HG03520 (cell line): ENCODE data around the gene FAM177B.
"Not testable (repeated sequence)": the region's sequence is repeated elsewhere in the genome, so short reads cannot be mapped to it uniquely, and the experiment has no call there.

Experiments used
- ATAC-seq: cut with Tn5 transposase; IDR thresholded peaks from one replicate; pipeline ENCODE4 v1.9.1; 2021; ENCODE audit warnings: mild to moderate bottlenecking, moderate library complexity; ENCODE audit not compliant: unreplicated experiment

The FAM177B gene

GRCh38 chr1:222739465-222739864 is 2.5 kb downstream of the FAM177B start:
- no peak for ATAC-seq

- no peak for ATAC-seq
These were observed 2.9 kb downstream of the FAM177B start for GRCh38 chr1:222739929-222740328.

GRCh38 chr1:222741630-222742457 is 4.8 kb downstream of the FAM177B start:
- ATAC-seq: not testable (repeated sequence)

GRCh38 chr1:222749927-222750326 is 12.9 kb downstream of the FAM177B start:
- no peak for ATAC-seq

GRCh38 chr1:222750651-222751050 is 13.6 kb downstream of the FAM177B start:
- ATAC-seq: peak; percentile 80

- no peak for ATAC-seq
These were observed 14.3 kb downstream of the FAM177B start for GRCh38 chr1:222751255-222751654.

- ATAC-seq: no peak
These were observed 17.6 kb downstream of the FAM177B start for GRCh38 chr1:222754366-222755139.

- no peak for ATAC-seq
These were observed 20.8 kb downstream of the FAM177B start for GRCh38 chr1:222757646-222758268.

- ATAC-seq: no peak
These were observed 22.5 kb downstream of the FAM177B start for GRCh38 chr1:222759451-222760035.

GRCh38 chr1:222761083-222761482 is 24.1 kb downstream of the FAM177B start:
- no peak for ATAC-seq

- not testable (repeated sequence) for ATAC-seq
These were observed 25.2 kb downstream of the FAM177B start for GRCh38 chr1:222762178-222762577.

GRCh38 chr1:222767152-222767571 is 30.2 kb downstream of the FAM177B start:
- no peak for ATAC-seq

- no peak for ATAC-seq
These were observed 31.6 kb downstream of the FAM177B start for GRCh38 chr1:222768592-222768991.

GRCh38 chr1:222769181-222769580 is 32.2 kb downstream of the FAM177B start:
- no peak for ATAC-seq

- no peak for ATAC-seq
These were observed 33.1 kb downstream of the FAM177B start for GRCh38 chr1:222769971-222770620.

GRCh38 chr1:222772996-222773379 is 36.0 kb downstream of the FAM177B start:
- peak; percentile 84 for ATAC-seq

- ATAC-seq: no peak
These were observed 40.5 kb downstream of the FAM177B start for GRCh38 chr1:222777463-222777862.

- no peak for ATAC-seq
These were observed 41.0 kb downstream of the FAM177B start for GRCh38 chr1:222777977-222778376.

GRCh38 chr1:222781251-222781650 is 44.2 kb downstream of the FAM177B start:
- ATAC-seq: peak; percentile 58

GRCh38 chr1:222783051-222783450 is 46.0 kb downstream of the FAM177B start:
- no peak for ATAC-seq

- no peak for ATAC-seq
These were observed 47.4 kb downstream of the FAM177B start for GRCh38 chr1:222784371-222784770.
